T-helper 9 cell (primary cell): Measurements from ENCODE around the gene RGL2.
A peak's percentile ranks its signal among the peaks of the same experiment; 100 is the strongest.
"Not testable (repeated sequence)": the region's sequence is repeated elsewhere in the genome, so short reads cannot be mapped to it uniquely, and the experiment has no call there.

Source experiments
- DNase-seq: peaks from one replicate; pipeline ENCODE4 v3.0.0-alpha.2; 2020

Gene RGL2

DNA sequence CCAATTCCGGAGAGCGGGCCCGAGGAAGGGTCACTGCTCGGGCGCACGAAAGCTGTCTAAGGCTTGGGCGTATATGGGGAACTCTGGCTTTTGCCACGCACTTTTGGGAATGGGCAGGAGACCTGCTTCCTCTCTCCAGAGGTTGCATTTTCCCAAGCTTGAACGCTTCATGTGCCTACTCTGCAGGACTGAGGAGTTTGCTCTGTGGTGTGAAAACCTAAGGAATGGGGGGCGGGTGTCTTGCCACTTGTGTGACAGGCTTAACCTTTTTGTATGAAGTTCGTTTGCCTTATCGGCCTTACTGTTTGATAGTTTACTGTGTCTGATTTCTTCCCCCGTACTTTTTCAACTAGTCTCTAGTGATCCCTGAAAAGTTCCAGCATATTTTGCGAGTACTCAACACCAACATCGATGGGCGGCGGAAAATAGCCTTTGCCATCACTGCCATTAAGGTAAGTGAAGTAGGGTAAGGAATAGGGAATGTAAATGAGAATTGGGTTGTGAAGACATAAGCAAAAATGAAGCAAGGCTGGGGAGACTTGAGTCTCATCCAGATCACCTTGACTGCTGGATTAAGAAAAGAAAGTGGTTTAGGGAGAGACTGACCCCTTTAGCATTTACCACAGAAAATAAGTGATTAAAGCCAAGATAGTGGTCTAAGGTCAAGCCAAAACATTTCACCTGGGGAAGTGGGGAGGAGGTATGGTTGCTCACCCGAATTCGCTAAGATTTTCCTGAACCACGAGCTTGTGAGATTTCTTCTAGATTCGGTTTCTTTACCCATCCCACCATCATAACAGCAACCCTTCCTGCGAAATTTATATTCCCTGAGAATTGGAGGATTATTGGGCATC is 26.2 kb downstream of the RGL2 start:
- DNase-seq: no peak

DNA sequence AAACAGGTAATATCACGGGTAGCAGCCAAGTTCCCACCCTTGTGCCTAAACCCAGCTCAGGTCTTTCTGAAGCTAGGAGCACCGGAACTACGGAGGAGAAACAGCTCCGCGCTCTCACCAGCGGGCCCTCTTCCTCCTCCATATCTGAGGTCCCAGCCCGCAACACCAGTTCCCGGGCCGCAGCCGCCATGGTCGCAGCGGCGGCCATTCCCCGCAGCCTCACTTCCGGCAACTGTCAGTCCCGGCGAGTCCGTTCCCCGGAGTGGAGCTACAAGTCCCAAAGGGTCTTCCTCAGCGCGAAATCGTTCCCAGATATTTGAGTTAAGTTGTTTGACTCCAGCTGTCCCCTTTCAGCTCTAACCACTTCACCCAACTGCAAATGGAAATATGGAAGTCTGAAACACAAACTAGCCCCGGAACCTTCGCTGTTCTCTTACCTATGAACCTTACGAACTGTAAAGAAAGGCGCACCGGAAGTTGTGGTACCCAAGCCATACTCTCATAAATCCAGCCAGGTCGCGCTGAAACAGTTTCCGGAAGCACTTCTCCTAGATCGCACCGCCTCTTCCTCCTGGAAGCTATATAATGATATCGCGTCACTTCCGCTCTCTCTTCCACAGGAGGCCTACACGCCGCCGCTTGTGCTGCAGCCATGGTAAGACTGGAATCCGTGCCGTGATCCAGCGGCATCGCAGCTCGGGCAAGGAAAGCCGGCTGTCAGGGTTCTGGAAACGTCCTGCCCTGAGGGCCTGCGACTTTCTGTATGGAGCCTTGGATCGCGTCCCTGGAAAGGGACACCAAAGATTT is 27.1 kb downstream of the RGL2 start, which contains the start of the genes RPS18 and VPS52:
Gene RPS18, plus strand, starts transcription at position 608 of the 807 bp plus-strand sequence. Its CDS starts 45 bp downstream, at position 653.
Gene VPS52, minus strand, starts transcription at position 409 of the 807 bp plus-strand sequence. Its CDS starts 201 bp downstream, at position 208.
- DNase-seq: peak; percentile 82

DNA sequence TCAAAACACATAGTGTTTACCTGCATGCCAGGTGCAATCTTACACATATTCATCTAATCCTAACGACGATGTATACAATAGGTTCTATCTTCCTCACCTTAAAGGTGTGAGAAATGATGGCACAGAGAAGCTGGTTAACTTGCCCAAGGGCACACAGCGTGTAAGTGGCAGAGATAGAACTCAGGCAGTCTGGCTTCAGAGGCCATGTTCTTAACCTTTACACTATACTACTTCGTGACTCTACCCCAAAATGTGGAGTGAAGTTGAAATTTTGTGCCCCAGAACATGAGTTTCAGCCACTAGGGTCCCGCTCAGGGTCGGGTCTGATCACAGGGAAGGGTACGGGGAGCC is 27.6 kb downstream of the RGL2 start:
- DNase-seq: no peak

DNA sequence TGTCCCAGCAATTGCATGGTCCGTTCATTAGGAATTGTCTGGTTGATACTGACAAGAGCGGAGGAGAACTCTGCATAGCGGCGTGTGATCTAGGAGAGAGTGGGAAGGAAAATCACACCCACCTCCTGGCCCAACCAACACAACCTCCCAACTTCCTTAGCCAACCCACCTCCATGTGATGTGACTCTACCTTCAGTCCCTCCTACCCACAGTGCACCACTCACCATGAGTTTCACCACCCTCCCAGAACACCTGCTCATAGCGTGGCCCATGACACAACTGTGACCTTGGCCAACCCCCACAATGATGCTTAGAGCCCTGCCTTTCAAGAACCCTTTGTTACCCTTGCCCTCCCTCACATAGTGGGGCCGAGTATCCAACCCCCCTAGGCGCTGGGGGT is 34.7 kb downstream of the RGL2 start:
- DNase-seq: no peak

DNA sequence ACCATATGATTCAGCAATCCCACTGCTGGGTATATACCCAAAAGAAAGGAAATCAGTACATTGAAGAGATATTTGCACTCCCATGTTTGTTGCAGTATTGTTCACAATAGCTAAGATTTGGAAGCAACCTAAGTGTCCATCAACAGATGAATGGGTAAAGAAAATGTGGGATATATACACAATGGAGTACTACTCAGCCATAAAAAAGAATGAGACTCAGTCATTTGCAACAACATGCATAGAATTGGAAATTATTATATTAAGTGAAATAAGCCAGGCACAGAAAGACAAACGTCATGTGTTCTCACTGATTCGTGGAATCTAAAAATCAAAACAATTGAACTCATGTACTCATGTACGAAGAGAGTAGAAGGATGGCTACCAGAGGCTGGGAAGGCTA is 36.3 kb downstream of the RGL2 start:
- not testable (repeated sequence) for DNase-seq

DNA sequence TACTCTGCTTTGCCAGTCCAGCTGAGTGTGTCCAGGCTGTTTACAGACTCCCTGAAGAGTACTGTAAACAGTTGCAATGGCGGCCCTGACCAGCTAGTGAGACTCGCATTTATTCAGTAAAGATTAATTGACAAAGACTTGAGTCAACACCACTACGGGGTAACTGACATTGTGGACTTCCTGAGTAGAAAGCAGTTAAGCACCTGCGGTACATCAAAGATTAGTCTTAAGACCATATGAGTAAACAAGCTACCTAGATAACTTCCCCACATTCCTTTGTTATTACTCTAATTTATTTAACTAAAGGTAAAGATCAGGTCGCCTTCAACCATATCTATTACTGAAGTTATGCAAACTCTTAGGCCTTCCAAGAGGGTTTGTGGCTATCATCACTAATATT is 39.7 kb downstream of the RGL2 start:
- no peak for DNase-seq

DNA sequence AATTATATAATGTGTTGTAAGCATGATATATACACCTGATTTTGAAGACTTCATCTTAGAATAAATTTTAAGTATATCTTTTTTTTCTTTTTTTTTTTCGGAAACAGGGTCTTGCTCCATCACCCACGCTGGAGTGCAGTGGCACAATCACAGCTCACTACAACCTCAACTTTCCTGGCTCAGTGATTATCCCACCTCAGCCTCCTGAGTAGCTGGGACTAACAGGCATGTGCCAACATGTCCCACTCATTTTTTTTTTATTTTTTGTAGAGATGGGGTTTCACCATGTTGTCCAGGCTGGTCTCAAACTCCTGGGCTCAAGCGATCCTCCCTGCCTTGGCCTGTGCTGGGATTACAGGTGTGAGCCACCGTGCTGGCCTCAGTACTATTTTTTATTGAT is 44.2 kb downstream of the RGL2 start:
- DNase-seq: no peak

DNA sequence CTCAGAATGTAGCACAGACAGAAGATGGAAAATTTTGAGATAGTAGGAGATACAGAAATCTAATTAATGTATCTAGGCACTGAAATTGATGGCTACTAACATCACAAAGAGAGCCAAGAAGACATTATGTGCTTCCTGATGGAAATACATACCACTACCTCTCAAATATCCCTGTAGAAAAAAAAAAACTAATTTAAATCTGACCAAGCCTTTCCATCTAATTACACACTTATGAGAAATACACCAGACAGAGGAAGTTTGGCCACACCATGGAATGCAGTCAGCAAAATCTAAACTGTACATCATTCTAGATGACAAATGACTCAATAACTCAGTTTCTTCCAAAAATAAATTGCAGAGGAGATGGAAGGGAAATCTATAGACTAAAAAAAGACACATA is 46.0 kb downstream of the RGL2 start:
- DNase-seq: no peak

DNA sequence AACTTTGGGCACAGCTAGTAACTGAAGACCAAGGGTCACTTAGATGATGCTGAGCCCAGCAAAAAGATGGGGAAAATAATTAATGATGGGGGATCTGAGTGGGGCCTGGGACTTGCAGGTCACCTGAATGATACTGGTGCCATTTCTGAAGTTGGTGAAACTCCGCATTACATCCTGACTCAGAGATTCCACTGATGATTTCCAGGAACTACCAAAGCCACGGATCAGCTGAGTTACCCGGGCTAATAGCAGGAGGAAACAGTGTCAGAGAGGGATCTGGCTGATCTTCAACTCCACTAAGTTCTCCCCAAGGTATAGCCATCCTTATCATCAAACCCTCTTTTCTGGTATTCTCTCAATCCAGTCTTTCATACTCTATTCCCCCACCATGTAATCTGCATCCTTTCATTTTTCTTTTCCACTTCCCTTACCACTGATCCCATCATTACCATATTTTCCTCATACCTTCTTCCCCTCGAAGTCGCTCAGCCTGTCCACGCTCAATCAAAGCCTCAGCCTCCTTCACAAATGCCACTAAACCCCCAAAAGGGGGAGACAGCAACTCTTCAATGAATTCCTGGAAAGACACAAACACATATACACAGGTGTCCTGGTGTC is 47.2 kb downstream of the RGL2 start:
- DNase-seq: no peak

DNA sequence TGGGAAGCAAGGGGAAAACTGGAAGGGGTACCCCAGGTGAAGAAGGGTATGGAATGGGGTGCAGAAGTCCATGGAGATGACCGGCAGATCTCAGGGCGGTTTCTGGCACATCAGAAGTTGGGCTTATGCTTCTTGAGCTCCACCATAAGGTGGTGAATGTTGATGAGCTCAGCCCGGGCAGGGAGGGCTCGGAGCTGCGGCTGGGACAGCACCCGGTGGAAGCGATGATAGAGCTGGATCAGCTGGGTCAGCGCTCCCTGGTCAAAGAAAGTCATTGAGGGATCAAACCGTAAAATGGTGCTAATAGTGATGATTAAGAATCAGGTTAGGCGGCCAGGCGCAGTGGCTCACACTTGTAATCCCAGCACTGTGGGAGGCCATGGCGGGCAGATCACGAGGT is 48.0 kb downstream of the RGL2 start:
- DNase-seq: no peak

DNA sequence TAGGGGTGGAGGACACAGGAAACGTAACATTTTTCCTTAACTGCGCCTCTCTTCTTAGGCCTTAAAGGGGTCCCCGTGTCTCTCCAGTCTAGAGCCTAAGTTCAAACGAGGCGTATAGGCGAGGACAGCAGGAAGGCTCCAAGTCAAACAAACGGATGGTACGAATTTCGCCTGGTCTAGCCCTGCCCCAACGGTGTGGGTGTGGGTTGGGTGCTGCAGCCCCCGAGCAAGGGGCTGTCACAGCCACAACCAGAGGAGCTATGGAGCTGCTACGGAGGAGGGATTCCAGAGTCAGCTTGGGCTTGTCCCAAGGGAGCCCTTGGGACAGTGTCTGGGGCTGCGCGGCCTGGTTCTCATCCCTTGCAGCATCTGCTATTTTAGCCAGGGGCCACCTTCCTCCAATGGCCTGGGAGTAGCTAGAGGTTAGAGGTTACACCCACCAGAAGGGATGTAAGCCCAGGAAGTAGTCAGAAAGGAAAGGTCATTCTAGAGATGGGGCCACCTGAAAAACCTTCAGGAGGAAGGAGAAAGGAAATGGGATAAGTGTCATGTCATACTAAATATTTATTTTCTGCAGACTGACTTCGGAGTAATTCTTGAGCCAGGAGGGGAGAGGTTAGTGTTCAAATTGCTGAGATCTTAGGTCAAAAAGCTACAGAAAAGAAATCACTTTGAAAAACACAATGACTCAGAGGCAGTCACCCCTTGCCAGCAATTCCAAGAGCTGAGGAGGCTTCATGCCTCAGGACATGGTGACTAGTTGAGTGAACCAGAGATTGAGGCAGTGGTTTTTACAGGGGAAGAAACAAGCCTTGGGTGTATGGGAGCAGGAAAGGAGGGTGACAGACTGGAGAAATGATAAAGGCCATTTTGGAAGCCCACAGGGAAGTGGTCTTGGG is 48.8 kb downstream of the RGL2 start:
- no peak for DNase-seq

DNA sequence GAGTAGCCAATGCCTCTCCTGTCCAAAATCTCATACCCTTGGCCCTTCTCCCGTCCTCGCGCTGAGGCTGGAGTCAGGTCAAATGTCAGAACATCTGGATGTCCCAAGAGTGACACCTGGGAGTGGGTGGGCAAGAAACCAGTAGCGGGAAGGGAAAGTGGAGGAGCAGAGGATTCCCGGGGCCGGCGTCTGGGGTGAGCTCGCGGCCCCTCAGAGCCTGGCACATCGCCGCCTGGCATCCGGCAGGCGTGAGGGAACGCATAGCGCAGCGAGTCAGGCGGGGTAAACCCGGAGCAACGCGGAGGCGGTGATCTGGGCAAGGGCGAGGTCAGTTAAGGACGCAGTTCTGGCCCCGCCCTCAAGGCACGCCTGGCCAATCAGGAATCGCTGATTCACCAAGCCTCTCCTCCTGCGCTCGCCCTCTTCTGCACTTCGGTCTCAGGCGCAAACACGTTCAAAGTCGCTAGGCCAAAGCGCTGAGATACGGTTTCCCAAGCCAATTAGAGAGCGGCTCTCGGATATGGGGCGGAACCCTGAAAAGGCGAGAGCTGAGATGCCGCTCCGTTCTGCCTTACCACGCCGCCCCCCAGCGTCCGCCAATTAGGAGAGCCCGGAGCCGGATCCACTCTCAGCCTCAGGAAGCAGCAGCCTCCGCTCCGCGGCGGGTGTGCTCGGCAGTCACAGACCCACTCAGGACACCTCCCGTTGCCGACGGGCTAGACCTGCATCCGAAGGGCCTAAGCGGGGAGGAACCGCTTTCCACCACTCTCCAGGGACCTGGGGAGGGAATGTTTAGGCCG is 49.6 kb downstream of the RGL2 start:
- DNase-seq: peak; percentile 87

DNA sequence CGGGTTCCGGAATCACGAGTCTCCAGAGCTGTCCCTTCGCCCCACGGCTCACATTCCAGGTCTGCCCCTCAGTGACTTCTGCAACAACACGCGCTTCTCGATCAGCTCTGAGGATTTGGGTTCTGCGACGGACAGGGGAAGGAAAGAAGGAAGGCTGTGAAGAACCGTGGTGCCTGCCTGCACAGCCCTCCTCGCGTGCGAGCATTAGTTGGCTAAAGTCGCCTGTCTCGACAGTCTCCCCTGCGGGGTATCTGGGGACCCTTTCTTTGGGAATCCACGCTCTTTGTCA is 50.2 kb downstream of the RGL2 start:
- DNase-seq: no peak

DNA sequence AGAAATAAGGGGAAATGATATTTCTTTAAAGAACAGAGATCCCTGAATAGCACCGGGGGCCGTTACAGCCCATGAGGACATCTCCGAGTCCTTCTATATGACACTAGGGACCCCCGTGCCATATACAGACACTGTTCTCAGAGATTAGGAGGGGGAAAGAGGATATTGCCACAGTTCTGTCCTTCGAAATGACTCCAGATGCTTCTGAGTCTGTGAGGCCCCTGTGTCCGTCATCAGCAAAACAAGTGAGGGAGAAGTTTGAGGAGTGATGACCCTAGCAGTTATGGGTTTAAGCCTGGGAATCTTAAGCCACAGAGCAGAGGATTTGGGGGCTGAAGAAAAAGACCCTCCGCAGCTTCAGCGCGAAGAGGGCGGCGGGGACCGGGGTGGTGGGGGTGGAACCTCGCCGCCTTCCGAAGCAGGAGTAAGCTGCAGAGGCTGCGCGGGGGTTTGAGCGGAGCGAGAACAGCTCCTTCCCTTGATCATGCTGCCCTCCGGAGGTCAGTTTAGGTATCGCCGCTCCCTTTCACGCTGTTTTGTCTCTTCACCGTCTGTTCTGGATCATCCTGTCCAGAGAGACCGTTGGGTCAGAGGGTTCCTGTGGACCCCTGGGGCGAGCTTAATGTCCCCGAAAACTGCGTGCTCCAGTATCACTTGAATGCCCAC is 50.6 kb downstream of the RGL2 start:
- peak; percentile 88 for DNase-seq

DNA sequence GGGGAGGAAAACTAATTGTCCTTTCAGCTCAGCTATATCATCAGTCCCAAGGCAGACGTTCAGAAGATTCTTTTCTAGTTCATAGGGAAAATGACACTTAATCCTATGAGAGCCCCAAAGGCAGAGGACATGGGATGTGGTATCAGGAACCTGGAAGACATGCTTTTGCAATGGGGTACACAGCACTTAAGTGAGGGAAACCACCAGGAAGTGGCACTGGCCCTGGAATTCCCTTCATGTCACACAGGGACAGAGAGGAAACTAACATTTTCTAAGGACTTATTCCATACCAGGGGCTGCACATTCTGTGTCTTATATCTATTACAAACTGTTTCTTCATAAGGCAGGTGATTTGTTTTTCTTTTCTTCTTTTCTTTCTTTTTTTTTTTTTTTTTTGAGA is 55.3 kb downstream of the RGL2 start:
- no peak for DNase-seq

DNA sequence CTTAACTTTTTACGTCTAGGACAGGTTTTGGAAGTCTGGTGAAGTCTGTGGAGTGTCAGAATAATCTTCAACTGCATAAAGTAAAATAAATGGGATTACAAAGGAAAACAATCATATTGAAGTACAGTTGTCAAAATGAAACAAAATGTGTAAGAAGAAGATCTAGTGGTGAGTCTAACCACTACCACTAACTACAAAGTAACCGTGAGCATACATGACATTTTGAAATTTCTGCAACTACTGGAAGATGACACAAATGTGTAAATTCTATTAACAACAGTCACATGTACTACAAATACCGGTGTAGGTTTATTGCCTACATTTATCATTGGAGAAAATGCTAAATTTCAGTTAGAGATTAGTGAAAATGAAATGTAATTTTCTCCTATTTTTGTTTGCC is 56.8 kb downstream of the RGL2 start:
- DNase-seq: no peak
